ENCODE data around the gene CALML6. TPM values are rescaled to one million over a fixed set of nuclear protein-coding genes. Genes with fewer than 3 reads are reported as not detected.
A peak's percentile ranks its signal among the peaks of the same experiment; 100 is the strongest.

CALML6 gene
- total RNA-seq, 1 donor from 2014 or later = not detected

GRCh38 chr1:1943834-1944570 lies 28.9 kb downstream of the CALML6 start:
- DNase-seq = peak; percentile 16

- no peak for DNase-seq
Observed at GRCh38 chr1:1945782-1946393, 30.8 kb downstream of the CALML6 start.

GRCh38 chr1:1946540-1946939 lies 31.5 kb downstream of the CALML6 start:
- DNase-seq = no peak

GRCh38 chr1:1947493-1947892 lies 32.4 kb downstream of the CALML6 start:
- no peak for DNase-seq

- DNase-seq = no peak
Observed at GRCh38 chr1:1948783-1949182, 33.7 kb downstream of the CALML6 start.

- no peak for DNase-seq
Observed at GRCh38 chr1:1950940-1951339, 35.9 kb downstream of the CALML6 start.

GRCh38 chr1:1954015-1954414 lies 39.0 kb downstream of the CALML6 start:
- DNase-seq = no peak

- no peak for DNase-seq
Observed at GRCh38 chr1:1954831-1955441, 39.9 kb downstream of the CALML6 start.

- no peak for DNase-seq
Observed at GRCh38 chr1:1955621-1956094, 40.6 kb downstream of the CALML6 start.

- no peak for DNase-seq
Observed at GRCh38 chr1:1956101-1956500, 41.0 kb downstream of the CALML6 start.

GRCh38 chr1:1956586-1957532 lies 41.8 kb downstream of the CALML6 start:
- no peak for DNase-seq

- no peak for DNase-seq
Observed at GRCh38 chr1:1957533-1957961, 42.5 kb downstream of the CALML6 start.

- DNase-seq = no peak
Observed at GRCh38 chr1:1958071-1958541, 43.0 kb downstream of the CALML6 start.

- no peak for DNase-seq
Observed at GRCh38 chr1:1959459-1959839, 44.4 kb downstream of the CALML6 start.

GRCh38 chr1:1959840-1960479 lies 44.9 kb downstream of the CALML6 start:
- peak; percentile 77 for DNase-seq

GRCh38 chr1:1960480-1961196 lies 45.6 kb downstream of the CALML6 start:
- peak; percentile 58 for DNase-seq

GRCh38 chr1:1962752-1963151 lies 47.7 kb downstream of the CALML6 start:
- DNase-seq = no peak

GRCh38 chr1:1963570-1963969 lies 48.5 kb downstream of the CALML6 start:
- no peak for DNase-seq

GRCh38 chr1:1964811-1965210 lies 49.8 kb downstream of the CALML6 start:
- no peak for DNase-seq

GRCh38 chr1:1965546-1965945 lies 50.5 kb downstream of the CALML6 start:
- DNase-seq = no peak
